OCI-LY3 (cell line): Measurements from ENCODE around the gene SHROOM1.

Experiments used
- H2AFZ ChIP-seq: fragments of 200-600, 300-600 bp; shearing (Covaris generic); 2 replicates; pipeline ENCODE4 v1.6.0; 2014; ENCODE audit warnings: antibody characterized with exemption, low read depth, low read length
- H3K27ac ChIP-seq: fragments of 200-600, 300-600 bp; sonication (generic); 2 replicates; pipeline ENCODE4 v1.5.1; 2014; ENCODE audit warnings: mild to moderate bottlenecking, low read length, moderate library complexity, mixed read lengths
- H3K27me3 ChIP-seq: fragments of 200-600, 300-600 bp; sonication (generic); 2 replicates; pipeline ENCODE4 v1.6.1; 2014; ENCODE audit warnings: low read depth, low read length, mixed read lengths
- H3K36me3 ChIP-seq: fragments of 200-600, 300-600 bp; sonication (generic); replicated peaks from 2 replicates; pipeline ENCODE3; 2014; ENCODE audit warnings: low read depth, low read length, mixed read lengths
- H3K4me1 ChIP-seq: fragments of 300-600, 200-600 bp; sonication (generic); 2 replicates; pipeline ENCODE4 v1.6.1; 2014; ENCODE audit warnings: low read length, mixed read lengths
- H3K4me2 ChIP-seq: fragments of 200-600, 300-600 bp; sonication (generic); 2 replicates; pipeline ENCODE4 v1.6.1; 2014; ENCODE audit warnings: low read length, mixed read lengths
- H3K4me3 ChIP-seq: fragments of 300-600, 200-600 bp; sonication (generic); 2 replicates; pipeline ENCODE4 v1.5.1; 2014; ENCODE audit warnings: antibody characterized with exemption, mild to moderate bottlenecking, low read length, moderate library complexity
- H3K79me2 ChIP-seq: fragments of 300-600, 200-600 bp; shearing (Covaris generic); 2 replicates; pipeline ENCODE4 v1.6.1; 2014; ENCODE audit warnings: mild to moderate bottlenecking, low read length, mixed read lengths
- H3K9ac ChIP-seq: fragments of 300-600, 200-600 bp; shearing (Covaris generic); 2 replicates; pipeline ENCODE4 v1.6.0; 2014; ENCODE audit warnings: mild to moderate bottlenecking, low read length, moderate library complexity
- H3K9me3 ChIP-seq: fragments of 200-600, 300-600 bp; shearing (Covaris generic); 2 replicates; pipeline ENCODE4 v1.6.1; 2014; ENCODE audit warnings: low read length, mixed read lengths; ENCODE audit not compliant: insufficient read depth
- H4K20me1 ChIP-seq: fragments of 200-600, 300-600 bp; sonication (generic); 2 replicates; pipeline ENCODE4 v1.6.1; 2016; ENCODE audit warnings: low read length, mixed read lengths; ENCODE audit not compliant: insufficient read depth
- EZH2phosphoT487 ChIP-seq: fragments of 200-600 bp; shearing (Covaris generic); IDR thresholded peaks from 2 replicates; pipeline ENCODE4 v1.6.1; 2018; ENCODE audit warnings: antibody characterized with exemption, mixed run types, low read depth
- TF ChIP-seq, protein P1 (sequence below): fragments of 200-600, 300-600 bp; sonication (generic); IDR thresholded peaks from 2 replicates; pipeline ENCODE4 v1.5.1; 2014; ENCODE audit warnings: antibody characterized with exemption, low read length, low read depth

Gene SHROOM1

GRCh38 chr5:132773601-132774355, 56.7 kb downstream of the SHROOM1 start:
- H3K4me1 ChIP-seq: no peaks in the 10 kb centered on the region
- H3K79me2 ChIP-seq: peaks cover 13% of the 10 kb centered on the region
- no peaks in the 10 kb centered on the region for H3K9me3 ChIP-seq
- H3K4me3 ChIP-seq: no peak overlapping the region
- H2AFZ ChIP-seq: no peak overlapping the region
- no peak overlapping the region for H3K27ac ChIP-seq
- no peaks in the 10 kb centered on the region for H3K36me3 ChIP-seq
- H3K4me2 ChIP-seq: no peak overlapping the region
- no peak overlapping the region for H3K9ac ChIP-seq
- 0 out of 2 replicates have a peak, but pooled peaks cover 4% of the 10 kb centered on the region for H4K20me1 ChIP-seq
- 0 out of 2 replicates have a peak, but pooled peaks cover 5% of the 10 kb centered on the region for H3K27me3 ChIP-seq
- TF ChIP-seq, protein P1, sequence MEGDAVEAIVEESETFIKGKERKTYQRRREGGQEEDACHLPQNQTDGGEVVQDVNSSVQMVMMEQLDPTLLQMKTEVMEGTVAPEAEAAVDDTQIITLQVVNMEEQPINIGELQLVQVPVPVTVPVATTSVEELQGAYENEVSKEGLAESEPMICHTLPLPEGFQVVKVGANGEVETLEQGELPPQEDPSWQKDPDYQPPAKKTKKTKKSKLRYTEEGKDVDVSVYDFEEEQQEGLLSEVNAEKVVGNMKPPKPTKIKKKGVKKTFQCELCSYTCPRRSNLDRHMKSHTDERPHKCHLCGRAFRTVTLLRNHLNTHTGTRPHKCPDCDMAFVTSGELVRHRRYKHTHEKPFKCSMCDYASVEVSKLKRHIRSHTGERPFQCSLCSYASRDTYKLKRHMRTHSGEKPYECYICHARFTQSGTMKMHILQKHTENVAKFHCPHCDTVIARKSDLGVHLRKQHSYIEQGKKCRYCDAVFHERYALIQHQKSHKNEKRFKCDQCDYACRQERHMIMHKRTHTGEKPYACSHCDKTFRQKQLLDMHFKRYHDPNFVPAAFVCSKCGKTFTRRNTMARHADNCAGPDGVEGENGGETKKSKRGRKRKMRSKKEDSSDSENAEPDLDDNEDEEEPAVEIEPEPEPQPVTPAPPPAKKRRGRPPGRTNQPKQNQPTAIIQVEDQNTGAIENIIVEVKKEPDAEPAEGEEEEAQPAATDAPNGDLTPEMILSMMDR: no peak

DNA sequence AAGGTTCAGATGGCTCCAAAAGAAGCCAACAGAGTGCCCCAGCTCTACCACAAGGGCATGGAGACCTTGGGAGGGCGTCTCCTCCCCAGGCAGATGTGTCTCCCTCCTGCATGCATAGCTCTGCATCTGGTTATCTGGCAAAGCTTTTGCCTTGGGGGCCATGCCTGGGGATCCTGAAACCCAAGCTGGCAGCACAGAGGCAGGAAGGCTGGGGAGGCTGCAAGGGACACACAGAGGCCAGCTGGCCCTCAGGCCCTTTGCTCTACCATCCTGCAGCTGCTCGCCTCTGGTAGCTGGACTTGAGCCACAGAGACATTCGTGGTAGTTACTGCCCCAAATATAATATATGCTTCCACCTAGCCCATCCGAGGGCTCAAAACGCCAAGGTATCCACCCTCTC, 57.3 kb downstream of the SHROOM1 start:
- Histone ChIP-seq H3K27ac (no peak overlapping the region), H3K4me1 (no peaks in the 10 kb centered on the region), H3K4me2 (no peak overlapping the region), H4K20me1 (0 out of 2 replicates have a peak, but pooled peaks cover 4% of the 10 kb centered on the region), H3K9me3 (no peaks in the 10 kb centered on the region), H3K4me3 (no peak overlapping the region), H3K9ac (no peak overlapping the region), H3K27me3 (0 out of 2 replicates have a peak, but pooled peaks cover 5% of the 10 kb centered on the region), H3K36me3 (no peaks in the 10 kb centered on the region), H2AFZ (no peak overlapping the region), H3K79me2 (peaks cover 13% of the 10 kb centered on the region)
- no peak for TF ChIP-seq EZH2phosphoT487
- TF ChIP-seq, protein P1: no peak

GRCh38 chr5:132772291-132773070, 58.0 kb downstream of the SHROOM1 start:
- H3K4me1 ChIP-seq: no peaks in the 10 kb centered on the region
- H2AFZ ChIP-seq: no peak overlapping the region
- H3K36me3 ChIP-seq: no peaks in the 10 kb centered on the region
- H4K20me1 ChIP-seq: 0 out of 2 replicates have a peak, but pooled peaks cover 4% of the 10 kb centered on the region
- H3K27me3 ChIP-seq: no peaks in the 10 kb centered on the region
- no peak for TF ChIP-seq EZH2phosphoT487
- TF ChIP-seq, protein P1: no peak
- no peaks in the 10 kb centered on the region for H3K9me3 ChIP-seq
- H3K4me3 ChIP-seq: no peak overlapping the region
- no peak overlapping the region for H3K9ac ChIP-seq
- no peak overlapping the region for H3K27ac ChIP-seq
- peaks cover 13% of the 10 kb centered on the region for H3K79me2 ChIP-seq
- H3K4me2 ChIP-seq: no peak overlapping the region
